Natural killer cell treated with Interleukin-12 subunit alpha and Interleukin-12 subunit beta and Interleukin-15 and Interleukin-18, amount 100 ng/mL, for 72 hours (primary cell): ENCODE data around the gene GOT1. TPM values are rescaled to one million over a fixed set of nuclear protein-coding genes. Genes with fewer than 3 reads are reported as not detected.
A peak's percentile ranks its signal among the peaks of the same experiment; 100 is the strongest.

Experiments used
- ATAC-seq, 2 donors: fragments of 150-1000 bp; cut with Tn5 transposase in 1 of 2; sonication (Bioruptor Pico), chemical (Tn5 transposase) in 1 of 2; 2 replicates each; pipeline ENCODE4 v1.10.0; 2021
- DNase-seq: peaks from one replicate; pipeline ENCODE4 v3.0.0; 2022; ENCODE audit warnings: low spot score
- H3K27ac Mint-ChIP-seq, 2 donors: 1 replicate in 1 of 2; 2 replicates in 1 of 2; pipeline ENCODE4 v1.8.0; 2022; ENCODE audit warnings: mixed read lengths in 2 of 2, mild to moderate bottlenecking in 1 of 2, moderate library complexity in 1 of 2
- H3K27me3 Mint-ChIP-seq, 2 donors: 1 replicate in 1 of 2; 2 replicates in 1 of 2; pipeline ENCODE4 v1.8.0; 2022; ENCODE audit warnings: mixed read lengths in 2 of 2
- H3K36me3 Mint-ChIP-seq: one replicate; pipeline ENCODE4 v1.8.0; 2022; ENCODE audit warnings: mixed read lengths
- H3K4me1 Mint-ChIP-seq, 2 donors: 1 replicate in 1 of 2; 2 replicates in 1 of 2; pipeline ENCODE4 v1.8.0; 2022; ENCODE audit warnings: low read depth in 2 of 2, mixed read lengths in 2 of 2, mild to moderate bottlenecking in 1 of 2
- H3K4me3 Mint-ChIP-seq: one replicate; pipeline ENCODE4 v1.8.0; 2022; ENCODE audit warnings: mixed read lengths
- H3K9me3 Mint-ChIP-seq: 2 replicates; pipeline ENCODE4 v1.8.0; 2022; ENCODE audit warnings: mixed read lengths
- total RNA-seq, 2 donors: library from RNA; stranded (reverse); gene quantifications; one replicate each; pipeline ENCODE4 v1.2.3, GENCODE V29; 2022

The GOT1 gene
- total RNA-seq, 2 donors from 2014 or later: 42.5 to 44.4 TPM

DNA sequence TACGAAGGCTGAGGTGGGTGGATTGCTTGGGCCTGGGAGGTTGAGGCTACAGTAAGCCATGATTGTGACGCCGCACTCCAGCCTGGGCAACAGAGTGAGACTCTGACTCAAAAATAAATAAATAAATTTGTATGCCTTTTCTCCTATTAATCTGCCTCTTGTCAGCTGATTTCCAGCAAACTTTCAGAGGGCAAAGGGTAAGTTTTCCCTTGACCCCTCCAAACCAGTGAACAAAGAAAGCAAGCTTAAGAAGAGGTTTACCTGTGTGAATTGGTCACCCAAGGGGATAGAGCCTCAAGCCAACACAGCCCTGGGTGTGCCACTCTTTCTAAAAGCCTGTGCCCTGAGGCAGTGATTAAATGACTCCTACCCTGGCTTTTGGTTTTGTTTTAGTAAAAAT is 30.8 kb downstream of the GOT1 start:
- ATAC-seq: no peak
- no peak for DNase-seq
- peaks cover 4 to 5% of the 10 kb centered on the region in 2 donors for H3K4me1 Mint-ChIP-seq
- H3K27ac Mint-ChIP-seq: no peak overlapping the region
- H3K4me3 Mint-ChIP-seq: no peak overlapping the region
- H3K27me3 Mint-ChIP-seq: no peaks in the 10 kb centered on the region
- H3K36me3 Mint-ChIP-seq: peaks cover 13% of the 10 kb centered on the region
- H3K9me3 Mint-ChIP-seq: no peaks in the 10 kb centered on the region

- H3K9me3 Mint-ChIP-seq: no peaks in the 10 kb centered on the region
- no peak overlapping the region for H3K27ac Mint-ChIP-seq
- no peaks in the 10 kb centered on the region for H3K27me3 Mint-ChIP-seq
- H3K4me3 Mint-ChIP-seq: no peak overlapping the region
- ATAC-seq (no peak), DNase-seq (no peak)
- peaks cover 5 to 8% of the 10 kb centered on the region in 2 donors for H3K4me1 Mint-ChIP-seq
- H3K36me3 Mint-ChIP-seq: peaks cover 7% of the 10 kb centered on the region
Observed at GRCh38 chr10:99396471-99396870, 34.0 kb downstream of the GOT1 start.

GRCh38 chr10:99395750-99396445 is 34.5 kb downstream of the GOT1 start:
- peaks cover 5 to 8% of the 10 kb centered on the region in 2 donors for H3K4me1 Mint-ChIP-seq
- H3K27me3 Mint-ChIP-seq: no peaks in the 10 kb centered on the region
- H3K4me3 Mint-ChIP-seq: no peak overlapping the region
- peak overlapping the region in 1 of 2 donors; percentile 37 for H3K27ac Mint-ChIP-seq
- H3K36me3 Mint-ChIP-seq: peaks cover 7% of the 10 kb centered on the region
- DNase-seq: no peak
- H3K9me3 Mint-ChIP-seq: no peaks in the 10 kb centered on the region
- ATAC-seq: no peak

- no peak for ATAC-seq
- peaks cover 5 to 8% of the 10 kb centered on the region in 2 donors for H3K4me1 Mint-ChIP-seq
- no peak for DNase-seq
- no peak overlapping the region for H3K4me3 Mint-ChIP-seq
- H3K36me3 Mint-ChIP-seq: peaks cover 7% of the 10 kb centered on the region
- H3K27ac Mint-ChIP-seq: no peak overlapping the region
- H3K27me3 Mint-ChIP-seq: no peaks in the 10 kb centered on the region
- no peaks in the 10 kb centered on the region for H3K9me3 Mint-ChIP-seq
Observed at GRCh38 chr10:99394761-99395386, 35.5 kb downstream of the GOT1 start.

- no peak overlapping the region for H3K4me3 Mint-ChIP-seq
- DNase-seq (no peak), ATAC-seq (no peak)
- H3K36me3 Mint-ChIP-seq: peaks cover 7% of the 10 kb centered on the region
- H3K27ac Mint-ChIP-seq: no peak overlapping the region
- H3K27me3 Mint-ChIP-seq: no peaks in the 10 kb centered on the region
- no peaks in the 10 kb centered on the region for H3K9me3 Mint-ChIP-seq
- peaks cover 5 to 8% of the 10 kb centered on the region in 2 donors for H3K4me1 Mint-ChIP-seq
Observed at GRCh38 chr10:99394256-99394655, 36.2 kb downstream of the GOT1 start.

GRCh38 chr10:99393683-99394082 is 36.7 kb downstream of the GOT1 start:
- peaks cover 5 to 8% of the 10 kb centered on the region in 2 donors for H3K4me1 Mint-ChIP-seq
- no peaks in the 10 kb centered on the region for H3K27me3 Mint-ChIP-seq
- ATAC-seq (no peak), DNase-seq (no peak)
- H3K36me3 Mint-ChIP-seq: peaks cover 7% of the 10 kb centered on the region
- no peak overlapping the region for H3K4me3 Mint-ChIP-seq
- no peak overlapping the region for H3K27ac Mint-ChIP-seq
- H3K9me3 Mint-ChIP-seq: no peaks in the 10 kb centered on the region

DNA sequence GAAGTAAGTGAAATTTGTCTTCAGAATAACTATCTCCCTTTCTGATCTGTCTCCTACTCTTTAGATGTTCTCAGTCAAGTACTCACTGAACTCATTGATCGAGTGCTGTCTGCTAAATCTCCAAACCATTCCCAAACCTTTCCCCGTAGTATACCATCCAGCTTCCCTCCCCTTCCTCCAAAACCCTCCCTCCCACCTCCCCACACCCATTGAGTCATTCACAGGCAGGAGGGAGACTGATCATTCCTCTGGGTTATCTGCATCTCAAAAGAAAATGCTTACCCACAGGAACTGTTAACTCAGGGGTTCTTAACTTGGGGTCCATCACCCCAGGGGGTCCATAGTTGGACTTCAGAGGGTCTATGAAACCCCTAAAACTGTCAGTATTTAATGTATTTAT is 37.4 kb downstream of the GOT1 start:
- H3K4me1 Mint-ChIP-seq: peaks cover 5 to 8% of the 10 kb centered on the region in 2 donors
- H3K4me3 Mint-ChIP-seq: no peak overlapping the region
- H3K9me3 Mint-ChIP-seq: no peaks in the 10 kb centered on the region
- H3K27me3 Mint-ChIP-seq: no peaks in the 10 kb centered on the region
- ATAC-seq (no peak), DNase-seq (no peak)
- no peak overlapping the region for H3K27ac Mint-ChIP-seq
- H3K36me3 Mint-ChIP-seq: peaks cover 7% of the 10 kb centered on the region

DNA sequence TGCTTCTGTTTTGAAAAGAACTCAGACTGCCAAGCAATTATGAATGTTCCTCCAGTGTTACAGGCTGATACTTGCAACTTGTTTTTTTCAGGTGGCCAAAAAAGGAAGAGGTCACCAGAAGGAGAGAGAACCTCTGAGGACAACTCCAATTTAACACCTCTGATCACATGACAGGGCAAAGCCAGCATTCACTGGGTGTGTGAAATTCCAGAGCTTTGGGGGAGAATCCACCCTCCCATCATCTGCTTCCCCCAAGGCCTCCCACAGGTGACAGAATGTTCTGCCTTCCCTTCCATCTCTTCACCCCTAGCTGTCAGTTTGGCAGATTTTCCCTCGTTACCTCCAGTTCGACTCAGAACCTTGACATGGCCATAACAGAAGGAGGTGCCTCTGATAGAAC is 39.1 kb downstream of the GOT1 start:
- Mint-ChIP-seq H3K9me3 (no peaks in the 10 kb centered on the region), H3K27me3 (no peaks in the 10 kb centered on the region)
- no peak for ATAC-seq

DNA sequence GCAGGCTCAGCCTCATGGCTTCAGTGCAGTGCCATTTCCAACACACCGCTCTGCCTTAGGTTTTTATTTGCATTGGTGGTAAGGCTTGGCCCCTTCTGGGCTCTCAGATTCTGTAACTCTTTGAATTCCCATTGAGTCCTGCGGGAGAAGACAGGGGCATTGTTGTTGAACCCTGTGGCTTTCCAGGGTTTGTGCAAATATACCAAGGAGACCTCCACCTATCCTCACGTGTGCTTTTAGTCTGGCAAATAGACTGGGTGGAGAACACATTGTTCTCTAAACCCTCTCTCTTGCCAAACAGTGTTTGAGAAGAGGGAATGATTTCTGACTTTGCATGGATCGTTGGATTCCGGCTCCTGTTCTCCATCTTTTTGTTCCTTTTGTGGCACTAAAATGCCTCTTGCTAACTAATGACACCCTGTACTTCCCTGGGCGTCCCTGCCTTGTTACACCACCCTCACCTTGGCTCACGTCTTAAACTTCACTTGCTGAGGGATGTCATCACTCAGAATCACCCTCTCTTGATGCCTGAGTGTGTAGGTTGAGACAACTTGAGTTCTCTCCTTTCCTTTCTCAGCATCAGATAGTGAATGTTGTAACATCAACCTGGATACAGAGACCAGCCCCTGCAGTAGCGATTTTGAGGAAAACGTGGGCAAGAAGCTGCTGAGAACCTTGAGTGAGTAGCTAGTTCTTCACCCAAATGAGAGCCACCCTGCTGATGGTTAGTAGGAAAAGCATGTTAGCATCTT is 40.5 kb downstream of the GOT1 start:
- no peaks in the 10 kb centered on the region for H3K9me3 Mint-ChIP-seq
- DNase-seq: no peak
- H3K4me1 Mint-ChIP-seq: peaks cover 0 to 4% of the 10 kb centered on the region in 2 donors
- no peak overlapping the region for H3K27ac Mint-ChIP-seq
- no peaks in the 10 kb centered on the region for H3K36me3 Mint-ChIP-seq
- no peak overlapping the region for H3K4me3 Mint-ChIP-seq
- ATAC-seq: no peak
- H3K27me3 Mint-ChIP-seq: peaks cover 3 to 7% of the 10 kb centered on the region in 2 donors

More for the DNA sequence above, 39.1 kb downstream of the GOT1 start:
- H3K4me1 Mint-ChIP-seq: peaks cover 5 to 8% of the 10 kb centered on the region in 2 donors
- H3K27ac Mint-ChIP-seq: no peak overlapping the region
- H3K36me3 Mint-ChIP-seq: no peaks in the 10 kb centered on the region
- no peak overlapping the region for H3K4me3 Mint-ChIP-seq
- no peak for DNase-seq

DNA sequence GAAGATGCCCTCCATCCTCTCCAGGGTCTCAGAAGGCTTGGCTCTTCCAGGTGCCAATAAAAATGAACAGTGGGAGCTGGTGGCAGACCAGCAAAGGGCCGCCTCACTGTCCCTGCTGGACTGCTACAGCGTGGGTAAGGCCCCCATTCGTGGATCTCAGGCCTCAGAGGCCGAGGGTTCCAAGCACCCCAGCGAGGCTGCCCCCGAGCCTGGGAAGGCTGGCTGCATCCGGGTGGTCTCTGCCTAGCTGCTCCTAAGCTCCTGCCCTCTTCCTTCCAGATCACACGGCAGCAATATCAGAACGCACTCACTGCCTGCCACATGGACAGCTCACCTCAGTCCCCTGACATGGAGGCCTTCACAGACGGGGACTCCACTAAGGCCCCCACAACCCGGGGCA is 42.9 kb downstream of the GOT1 start:
- H3K4me1 Mint-ChIP-seq: peaks cover 0 to 1% of the 10 kb centered on the region in 2 donors
- H3K36me3 Mint-ChIP-seq: no peaks in the 10 kb centered on the region
- peaks cover 3 to 7% of the 10 kb centered on the region in 2 donors for H3K27me3 Mint-ChIP-seq
- DNase-seq (no peak), ATAC-seq (no peak)
- H3K9me3 Mint-ChIP-seq: no peaks in the 10 kb centered on the region
- no peak overlapping the region for H3K4me3 Mint-ChIP-seq
- no peak overlapping the region for H3K27ac Mint-ChIP-seq

GRCh38 chr10:99387071-99387470 is 43.4 kb downstream of the GOT1 start:
- Mint-ChIP-seq H3K4me1 (no peaks in the 10 kb centered on the region), H3K27me3 (peaks cover 3 to 7% of the 10 kb centered on the region in 2 donors), H3K4me3 (no peak overlapping the region), H3K9me3 (no peaks in the 10 kb centered on the region), H3K27ac (no peak overlapping the region), H3K36me3 (no peaks in the 10 kb centered on the region)
- DNase-seq (no peak), ATAC-seq (no peak)

DNA sequence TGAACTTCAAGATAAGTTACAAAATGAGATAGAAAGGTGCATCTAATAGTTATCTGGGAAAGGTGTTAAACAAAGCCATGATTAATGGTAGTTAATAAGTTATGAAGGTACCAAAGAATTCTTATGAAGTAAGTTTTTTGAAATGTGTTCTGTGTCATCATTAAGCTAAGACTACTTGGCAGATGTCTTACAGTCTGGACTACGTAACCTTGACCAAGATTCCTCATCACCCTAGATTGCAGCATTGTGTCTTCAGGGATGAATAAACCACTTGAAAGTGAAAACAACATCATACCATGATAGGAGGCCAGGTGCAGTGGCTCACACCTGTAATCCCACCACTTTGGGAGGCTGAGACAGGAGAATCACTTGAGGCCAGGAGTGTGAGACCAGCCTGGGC is 48.2 kb downstream of the GOT1 start:
- Mint-ChIP-seq H3K4me1 (no peaks in the 10 kb centered on the region), H3K4me3 (no peak overlapping the region), H3K36me3 (no peaks in the 10 kb centered on the region), H3K27me3 (peaks cover 3 to 14% of the 10 kb centered on the region in 2 donors), H3K27ac (no peak overlapping the region), H3K9me3 (no peaks in the 10 kb centered on the region)
- no peak for ATAC-seq
- no peak for DNase-seq

GRCh38 chr10:99375426-99375825 is 55.0 kb downstream of the GOT1 start:
- ATAC-seq (no peak), DNase-seq (no peak)
- Mint-ChIP-seq H3K4me1 (no peaks in the 10 kb centered on the region), H3K36me3 (no peaks in the 10 kb centered on the region), H3K4me3 (no peak overlapping the region), H3K27ac (no peak overlapping the region), H3K27me3 (peaks cover 17 to 37% of the 10 kb centered on the region in 2 donors), H3K9me3 (no peaks in the 10 kb centered on the region)

- H3K27me3 Mint-ChIP-seq: peaks cover 17 to 38% of the 10 kb centered on the region in 2 donors
- DNase-seq (no peak), ATAC-seq (no peak)
- no peak overlapping the region for H3K4me3 Mint-ChIP-seq
- H3K9me3 Mint-ChIP-seq: no peaks in the 10 kb centered on the region
- H3K4me1 Mint-ChIP-seq: no peaks in the 10 kb centered on the region
- no peak overlapping the region for H3K27ac Mint-ChIP-seq
- H3K36me3 Mint-ChIP-seq: no peaks in the 10 kb centered on the region
Observed at GRCh38 chr10:99374972-99375371, 55.5 kb downstream of the GOT1 start.
